22Rv1 (cell line): ENCODE measurements around the gene TBC1D1.

Experiments
- H3K27ac ChIP-seq: fragments of 450-650 bp; 2 replicates; pipeline ENCODE4 v1.5.1; 2017
- ZFX ChIP-seq: fragments of 450-650 bp; IDR thresholded peaks from 2 replicates; pipeline ENCODE4 v1.6.1; 2017; ENCODE audit warnings: antibody characterized with exemption, borderline replicate concordance
- TF ChIP-seq, protein P1 (sequence below): fragments of 450-650 bp; IDR thresholded peaks from 2 replicates; pipeline ENCODE4 v1.5.1; 2017; ENCODE audit warnings: mild to moderate bottlenecking

The TBC1D1 gene

GRCh38 chr4:38075370-38076152 is 184.7 kb downstream of the TBC1D1 start:
- TF ChIP-seq, protein P1, sequence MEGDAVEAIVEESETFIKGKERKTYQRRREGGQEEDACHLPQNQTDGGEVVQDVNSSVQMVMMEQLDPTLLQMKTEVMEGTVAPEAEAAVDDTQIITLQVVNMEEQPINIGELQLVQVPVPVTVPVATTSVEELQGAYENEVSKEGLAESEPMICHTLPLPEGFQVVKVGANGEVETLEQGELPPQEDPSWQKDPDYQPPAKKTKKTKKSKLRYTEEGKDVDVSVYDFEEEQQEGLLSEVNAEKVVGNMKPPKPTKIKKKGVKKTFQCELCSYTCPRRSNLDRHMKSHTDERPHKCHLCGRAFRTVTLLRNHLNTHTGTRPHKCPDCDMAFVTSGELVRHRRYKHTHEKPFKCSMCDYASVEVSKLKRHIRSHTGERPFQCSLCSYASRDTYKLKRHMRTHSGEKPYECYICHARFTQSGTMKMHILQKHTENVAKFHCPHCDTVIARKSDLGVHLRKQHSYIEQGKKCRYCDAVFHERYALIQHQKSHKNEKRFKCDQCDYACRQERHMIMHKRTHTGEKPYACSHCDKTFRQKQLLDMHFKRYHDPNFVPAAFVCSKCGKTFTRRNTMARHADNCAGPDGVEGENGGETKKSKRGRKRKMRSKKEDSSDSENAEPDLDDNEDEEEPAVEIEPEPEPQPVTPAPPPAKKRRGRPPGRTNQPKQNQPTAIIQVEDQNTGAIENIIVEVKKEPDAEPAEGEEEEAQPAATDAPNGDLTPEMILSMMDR: no peak
- TF ChIP-seq ZFX: no peak
- H3K27ac ChIP-seq: no peak overlapping the region

DNA sequence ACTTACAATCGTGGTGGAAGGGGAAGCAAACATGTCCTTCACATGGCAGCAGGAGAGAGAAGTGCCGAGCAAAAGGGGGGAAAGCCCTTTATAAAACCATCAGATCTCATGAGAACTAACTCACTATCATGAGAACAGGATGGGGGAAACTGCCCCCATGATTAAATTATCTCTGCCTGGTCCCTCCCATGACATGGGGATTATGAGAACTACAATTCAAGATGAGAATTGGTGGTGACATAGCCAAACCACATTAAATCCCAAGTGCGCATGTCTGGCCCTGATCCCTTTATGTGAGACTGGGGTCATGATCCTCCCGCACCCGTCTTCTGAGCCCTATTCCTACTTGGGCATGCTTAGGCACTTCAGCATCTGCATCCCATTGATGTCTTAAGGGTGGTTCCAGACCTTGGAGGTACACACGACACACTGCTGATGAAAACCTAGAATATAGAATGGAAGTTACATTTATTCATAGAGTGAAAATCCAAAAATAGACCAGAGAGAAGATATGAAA is 185.3 kb downstream of the TBC1D1 start:
- no peak overlapping the region for H3K27ac ChIP-seq
- TF ChIP-seq, protein P1: no peak
- TF ChIP-seq ZFX: no peak

- TF ChIP-seq ZFX: no peak
- TF ChIP-seq, protein P1: no peak
- H3K27ac ChIP-seq: no peak overlapping the region
Measured at GRCh38 chr4:38077791-38078489, 187.1 kb downstream of the TBC1D1 start.

GRCh38 chr4:38078590-38079421 is 187.9 kb downstream of the TBC1D1 start:
- TF ChIP-seq, protein P1: no peak
- TF ChIP-seq ZFX: no peak
- no peak overlapping the region for H3K27ac ChIP-seq

DNA sequence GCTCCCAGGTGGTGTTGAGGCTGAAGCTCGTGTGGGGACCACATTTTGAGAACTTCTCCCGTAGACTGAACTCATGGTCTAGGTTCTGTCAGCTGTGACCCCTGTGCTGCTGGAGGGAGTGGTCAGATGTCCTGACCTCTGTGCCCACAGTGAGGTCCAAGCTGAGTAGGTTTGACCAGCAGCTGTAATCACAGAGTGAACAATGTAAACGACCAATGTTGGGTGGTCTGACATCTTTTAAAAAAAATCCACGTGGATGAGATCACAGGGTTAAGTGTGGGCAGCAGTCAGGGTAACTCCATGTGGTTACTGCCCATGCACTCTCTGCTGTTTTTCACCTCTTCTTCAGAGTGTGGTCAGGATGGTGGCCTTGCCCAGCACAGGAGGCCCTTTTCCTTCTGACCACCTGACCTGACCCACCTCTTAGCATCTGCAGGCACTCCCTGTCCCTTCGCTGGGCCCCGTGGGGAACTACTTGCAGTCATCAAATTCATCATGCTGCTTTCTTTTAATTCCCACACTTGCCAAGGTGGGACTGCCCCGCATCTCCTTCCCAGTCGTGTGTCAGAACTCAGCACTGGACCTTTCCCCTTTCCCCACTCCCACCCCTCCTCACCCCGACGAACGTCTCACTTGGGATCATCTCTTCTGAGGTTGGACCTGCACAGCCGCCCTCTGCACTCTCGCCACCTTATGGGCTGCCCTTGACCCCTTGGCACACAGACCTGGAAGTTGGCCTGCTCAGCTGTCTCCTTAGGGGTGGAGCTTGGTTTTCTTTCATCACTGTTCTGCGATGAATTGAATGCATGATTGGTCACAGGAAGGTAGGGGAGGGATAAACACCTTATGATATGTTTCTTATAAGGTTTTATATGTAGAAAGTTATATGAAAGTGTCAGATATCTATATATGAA is 189.4 kb downstream of the TBC1D1 start:
- H3K27ac ChIP-seq: no peak overlapping the region
- TF ChIP-seq, protein P1: no peak
- TF ChIP-seq ZFX: no peak

DNA sequence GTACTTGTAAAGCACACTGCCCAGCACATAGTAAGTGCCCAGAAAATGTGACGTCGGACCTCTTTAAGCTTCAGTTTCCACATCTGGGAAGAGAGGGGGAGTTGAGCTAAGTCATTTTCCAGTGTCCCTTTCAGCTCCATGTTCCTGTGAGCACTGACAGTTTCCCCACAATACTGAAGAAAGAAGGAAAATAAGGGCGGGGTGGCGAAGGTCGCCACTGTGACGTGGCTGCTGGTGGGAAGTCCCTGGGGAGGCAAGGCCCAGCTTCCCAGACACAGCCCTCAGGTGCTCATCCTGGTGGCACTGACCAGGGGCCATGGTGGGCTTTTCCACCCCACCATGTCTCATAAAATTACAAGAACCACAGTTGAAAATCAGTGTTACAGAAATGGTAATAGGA is 191.1 kb downstream of the TBC1D1 start:
- H3K27ac ChIP-seq: no peak overlapping the region
- TF ChIP-seq, protein P1: no peak
- TF ChIP-seq ZFX: no peak
